HepG2 (cell line): ENCODE results near the gene CCT6A. TPM values are rescaled to one million over a fixed set of nuclear protein-coding genes. Genes with fewer than 3 reads are reported as not detected.

Source experiments
- ASH2L ChIP-seq: fragments of 300-600, 200-600 bp; sonication (generic); IDR thresholded peaks from 2 replicates; pipeline ENCODE4 v1.7.0; 2017; ENCODE audit warnings: low read depth, mild to moderate bottlenecking, moderate library complexity, mixed read lengths, low read length; ENCODE audit not compliant: insufficient read length
- ATAD3A ChIP-seq: sonication (generic); formaldehyde crosslinking; IDR thresholded peaks from 2 replicates; pipeline ENCODE4 v1.4.0; 2020; ENCODE audit warnings: missing genetic modification reagents
- CBFB ChIP-seq: sonication (generic); formaldehyde crosslinking; IDR thresholded peaks from 2 replicates; pipeline ENCODE4 v1.4.0; 2020; ENCODE audit warnings: missing genetic modification reagents
- DPF2 ChIP-seq: sonication (generic); formaldehyde crosslinking; IDR thresholded peaks from 2 replicates; pipeline ENCODE4 v1.4.0; 2020; ENCODE audit warnings: mild to moderate bottlenecking, low read depth, missing genetic modification reagents, borderline replicate concordance
- JUN ChIP-seq: sonication (generic); formaldehyde crosslinking; IDR thresholded peaks from 2 replicates; pipeline ENCODE4 v1.4.0; 2020; ENCODE audit warnings: mild to moderate bottlenecking, missing genetic modification reagents
- KAT2B ChIP-seq: fragments of 150-350 bp; IDR thresholded peaks from 2 replicates; pipeline ENCODE4 v1.6.1; 2014; ENCODE audit warnings: low read depth, low read length, borderline replicate concordance
- NKX3-1 ChIP-seq: sonication (generic); formaldehyde crosslinking; IDR thresholded peaks from 2 replicates; pipeline ENCODE4 v1.5.0; 2020; ENCODE audit warnings: missing genetic modification reagents
- RBM39 ChIP-seq: fragments of 200-400 bp; formaldehyde crosslinking; IDR thresholded peaks from one replicate; pipeline ENCODE4 v1.6.1; 2018; ENCODE audit warnings: antibody characterized with exemption, mild to moderate bottlenecking, low read depth, low read length; ENCODE audit not compliant: poor library complexity, severe bottlenecking
- SSRP1 ChIP-seq: IDR thresholded peaks from 2 replicates; pipeline ENCODE4 v1.6.1; 2016; ENCODE audit warnings: control low read depth
- ZBTB1 ChIP-seq: sonication (generic); formaldehyde crosslinking; IDR thresholded peaks from 2 replicates; pipeline ENCODE4 v1.4.0; 2020; ENCODE audit warnings: missing genetic modification reagents, borderline replicate concordance
- ZMYM3 ChIP-seq: sonication (generic); formaldehyde crosslinking; IDR thresholded peaks from 2 replicates; pipeline ENCODE4 v1.5.1; 2020; ENCODE audit warnings: mild to moderate bottlenecking, missing genetic modification reagents
- ZNF276 ChIP-seq: sonication (generic); formaldehyde crosslinking; IDR thresholded peaks from 2 replicates; pipeline ENCODE4 v1.4.0; 2020; ENCODE audit warnings: mild to moderate bottlenecking, low read depth, missing genetic modification reagents
- ZNF280D ChIP-seq: sonication (generic); formaldehyde crosslinking; IDR thresholded peaks from 2 replicates; pipeline ENCODE4 v1.5.1; 2020; ENCODE audit warnings: mild to moderate bottlenecking, missing genetic modification reagents
- ZNF30 ChIP-seq: sonication (generic); formaldehyde crosslinking; IDR thresholded peaks from 2 replicates; pipeline ENCODE4 v1.5.0; 2020; ENCODE audit warnings: mild to moderate bottlenecking, missing genetic modification reagents
- ZNF407 ChIP-seq: sonication (generic); formaldehyde crosslinking; IDR thresholded peaks from one replicate; pipeline ENCODE4 v1.5.1; 2020; ENCODE audit warnings: mild to moderate bottlenecking, missing genetic modification reagents; ENCODE audit errors: not compliant biosample characterization
- ZNF564 ChIP-seq: sonication (generic); formaldehyde crosslinking; IDR thresholded peaks from 2 replicates; pipeline ENCODE4 v1.8.1; 2023; ENCODE audit warnings: mild to moderate bottlenecking, missing genetic modification reagents
- ZNF841 ChIP-seq: sonication (generic); formaldehyde crosslinking; IDR thresholded peaks from 2 replicates; pipeline ENCODE4 v1.8.1; 2023; ENCODE audit warnings: missing genetic modification reagents, borderline replicate concordance
- polyA plus RNA-seq, 8 experiments: library from polyadenylated mRNA; depleted of rRNA in 3 of 8; stranded (reverse) in 7 of 8; unstranded in 1 of 8; fragments of >200 nt; fragmentation: Illumina TruSeq in 4 of 8; extraction: Trizol in 4 of 8; gene quantifications; 2 replicates each; pipeline versions ENCODE4 v1.2.1 to v1.2.3, GENCODE V29; 2011 to 2016; ENCODE audit warnings: low read depth in 4 of 8, missing spikeins in 1 of 8, mixed read lengths in 1 of 8; ENCODE audit not compliant: insufficient read depth in 1 of 8
- total RNA-seq, 5 experiments: library from RNA; depleted of rRNA; stranded (reverse); fragments of >200 nt; fragmentation: Illumina TruSeq; extraction: Trizol; gene quantifications; 2 replicates each; pipeline ENCODE4 v1.2.3, GENCODE V29; 2016; ENCODE audit warnings: low read depth in 1 of 5

Gene CCT6A
- total and polyA plus RNA-seq, 2 of the 13 experiments (the other 11 are each of a cell fraction or from before 2014, with no cell fraction given), result 219 to 292 TPM

GRCh38 chr7:56028942-56029630 is 22.5 kb upstream of the CCT6A start (continued):
- TF ChIP-seq ATAD3A, result no peak
- TF ChIP-seq NKX3-1, result no peak
- no peak for TF ChIP-seq ZNF407 (CRISPR knock-in tag)
- TF ChIP-seq ZMYM3 (CRISPR knock-in tag), result peak; percentile 78
- TF ChIP-seq SSRP1 (CRISPR knock-in tag), result no peak
- TF ChIP-seq ZBTB1 (CRISPR knock-in tag), result no peak
- TF ChIP-seq ASH2L, result peak; percentile 92
- no peak for TF ChIP-seq ZNF841
- TF ChIP-seq CBFB (CRISPR knock-in tag), result no peak
- no peak for TF ChIP-seq DPF2 (CRISPR knock-in tag)
- TF ChIP-seq RBM39, result no peak
- no peak for TF ChIP-seq ZNF564
- no peak for TF ChIP-seq KAT2B
- TF ChIP-seq ZNF280D (CRISPR knock-in tag), result no peak; the same call in 1 of the 2 replicates
- TF ChIP-seq JUN (CRISPR knock-in tag), result no peak
- no peak for TF ChIP-seq ZNF30
- TF ChIP-seq ZNF276 (CRISPR knock-in tag), result no peak
